Measurements from ENCODE around the gene AQP12B. TPM values are rescaled to one million over a fixed set of nuclear protein-coding genes. Genes with fewer than 3 reads are reported as not detected.

AQP12B gene
- total RNA-seq, 1 donor from 2014 or later: not detected

DNA sequence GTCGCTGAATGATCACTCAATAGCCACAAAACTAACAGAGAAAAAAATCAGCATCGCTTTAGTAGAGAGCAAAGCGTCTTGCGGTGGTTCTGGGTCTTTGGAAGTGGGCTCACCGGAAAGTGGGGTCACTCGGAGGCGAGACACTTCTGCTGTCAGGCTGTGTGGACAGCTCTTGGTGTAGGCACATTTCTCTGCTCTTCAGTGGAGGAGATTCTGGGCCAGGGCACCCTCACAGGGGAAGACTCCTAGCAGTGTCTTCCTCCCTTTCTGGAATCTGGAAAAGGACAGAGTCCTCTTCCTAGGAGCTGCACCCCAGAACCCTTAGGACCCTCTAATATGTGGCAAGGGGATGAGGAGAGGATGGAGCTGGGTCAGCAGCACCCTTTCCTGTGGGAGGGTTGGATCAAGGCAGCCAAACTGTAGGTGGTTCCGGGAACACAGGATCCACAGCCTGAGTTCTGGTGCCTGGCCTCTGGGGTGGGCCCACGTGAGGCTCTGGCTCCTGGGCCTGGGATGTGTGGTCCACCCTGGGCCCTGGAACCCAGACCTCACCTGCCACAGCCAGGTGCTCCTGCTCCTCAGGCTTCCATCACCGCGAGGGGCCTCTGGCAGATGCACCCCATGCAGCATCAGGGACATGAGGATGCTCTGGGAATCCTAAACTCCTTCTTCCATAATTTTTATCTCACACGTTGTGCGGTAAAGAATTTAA, 32.3 kb downstream of the AQP12B start:
- no peak for ATAC-seq (ENCODE audit: low read depth)
- H3K27me3 Mint-ChIP-seq: peaks cover 48% of the 10 kb centered on the region
- TF ChIP-seq, protein P1, sequence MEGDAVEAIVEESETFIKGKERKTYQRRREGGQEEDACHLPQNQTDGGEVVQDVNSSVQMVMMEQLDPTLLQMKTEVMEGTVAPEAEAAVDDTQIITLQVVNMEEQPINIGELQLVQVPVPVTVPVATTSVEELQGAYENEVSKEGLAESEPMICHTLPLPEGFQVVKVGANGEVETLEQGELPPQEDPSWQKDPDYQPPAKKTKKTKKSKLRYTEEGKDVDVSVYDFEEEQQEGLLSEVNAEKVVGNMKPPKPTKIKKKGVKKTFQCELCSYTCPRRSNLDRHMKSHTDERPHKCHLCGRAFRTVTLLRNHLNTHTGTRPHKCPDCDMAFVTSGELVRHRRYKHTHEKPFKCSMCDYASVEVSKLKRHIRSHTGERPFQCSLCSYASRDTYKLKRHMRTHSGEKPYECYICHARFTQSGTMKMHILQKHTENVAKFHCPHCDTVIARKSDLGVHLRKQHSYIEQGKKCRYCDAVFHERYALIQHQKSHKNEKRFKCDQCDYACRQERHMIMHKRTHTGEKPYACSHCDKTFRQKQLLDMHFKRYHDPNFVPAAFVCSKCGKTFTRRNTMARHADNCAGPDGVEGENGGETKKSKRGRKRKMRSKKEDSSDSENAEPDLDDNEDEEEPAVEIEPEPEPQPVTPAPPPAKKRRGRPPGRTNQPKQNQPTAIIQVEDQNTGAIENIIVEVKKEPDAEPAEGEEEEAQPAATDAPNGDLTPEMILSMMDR (IDR thresholded peaks at IDR 0.05): no peak

GRCh38 chr2:240649331-240649730, 33.4 kb downstream of the AQP12B start:
- POLR2A ChIA-PET: no interaction called here
- no peaks in the 10 kb centered on the region for H3K4me1 Mint-ChIP-seq
- intact Hi-C loops (cut with micrococcal nuclease): no loop called here
- CTCF ChIA-PET: no interaction called here
- ATAC-seq (ENCODE audit: low read depth) (no peak), DNase-seq (no peak)
- peaks cover 38% of the 10 kb centered on the region for H3K27me3 Mint-ChIP-seq
- H3K4me3 Mint-ChIP-seq: no peak overlapping the region
- no peaks in the 10 kb centered on the region for H3K36me3 Mint-ChIP-seq (ENCODE audit: low read depth)
- H3K27ac Mint-ChIP-seq: no peak overlapping the region
- H3K9me3 Mint-ChIP-seq: no peaks in the 10 kb centered on the region
- TF ChIP-seq, protein P1 (IDR thresholded peaks at IDR 0.05): no peak

More for the DNA sequence above, 32.3 kb downstream of the AQP12B start:
- H3K27ac Mint-ChIP-seq: no peak overlapping the region
- DNase-seq: no peak
- no peak overlapping the region for H3K4me3 Mint-ChIP-seq
- CTCF ChIA-PET: no interaction called here
- intact Hi-C loops (cut with micrococcal nuclease): no loop called here
- H3K4me1 Mint-ChIP-seq: no peaks in the 10 kb centered on the region
- H3K36me3 Mint-ChIP-seq (ENCODE audit: low read depth): no peaks in the 10 kb centered on the region
- POLR2A ChIA-PET: no interaction called here
- H3K9me3 Mint-ChIP-seq: no peaks in the 10 kb centered on the region

GRCh38 chr2:240648650-240649275, 33.9 kb downstream of the AQP12B start:
- no peaks in the 10 kb centered on the region for H3K4me1 Mint-ChIP-seq
- no peaks in the 10 kb centered on the region for H3K9me3 Mint-ChIP-seq
- H3K36me3 Mint-ChIP-seq (ENCODE audit: low read depth): no peaks in the 10 kb centered on the region
- ATAC-seq (ENCODE audit: low read depth) (no peak), DNase-seq (no peak)
- POLR2A ChIA-PET: no interaction called here
- no peak overlapping the region for H3K4me3 Mint-ChIP-seq
- peaks cover 36% of the 10 kb centered on the region for H3K27me3 Mint-ChIP-seq
- intact Hi-C loops (cut with micrococcal nuclease): no loop called here
- TF ChIP-seq, protein P1 (IDR thresholded peaks at IDR 0.05): no peak
- no peak overlapping the region for H3K27ac Mint-ChIP-seq
- CTCF ChIA-PET: no interaction called here

DNA sequence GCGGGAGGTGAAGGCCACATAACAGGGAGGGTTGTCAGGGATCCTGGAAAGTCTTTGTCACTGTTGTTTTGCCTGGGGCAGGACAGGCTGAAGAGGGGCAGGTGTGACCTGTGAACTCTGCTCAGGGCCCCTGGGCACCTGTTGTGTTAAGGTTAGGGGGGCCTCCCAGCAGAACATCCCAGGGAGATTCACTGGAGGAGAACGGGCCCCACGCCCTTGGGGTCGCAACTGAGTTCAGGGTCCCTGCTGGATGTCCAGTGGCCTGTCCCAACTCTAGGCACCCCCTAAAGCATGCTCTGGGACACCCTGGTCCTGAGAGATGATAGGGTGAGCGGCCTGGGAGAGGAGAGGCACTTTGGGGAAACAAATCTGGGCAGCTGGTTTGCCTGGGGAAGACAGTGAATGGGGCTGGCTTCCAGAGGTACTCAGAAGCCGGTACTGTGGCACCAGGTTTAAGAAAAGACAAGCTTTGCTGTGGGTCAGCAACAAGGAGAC, 34.5 kb downstream of the AQP12B start:
- POLR2A ChIA-PET: no interaction called here
- intact Hi-C loops (cut with micrococcal nuclease): no loop called here
- Mint-ChIP-seq H3K9me3 (no peaks in the 10 kb centered on the region), H3K36me3 (ENCODE audit: low read depth) (no peaks in the 10 kb centered on the region), H3K4me1 (no peaks in the 10 kb centered on the region), H3K27ac (no peak overlapping the region), H3K4me3 (no peak overlapping the region), H3K27me3 (peaks cover 36% of the 10 kb centered on the region)
- DNase-seq: no peak
- no peak for ATAC-seq (ENCODE audit: low read depth)
- TF ChIP-seq, protein P1 (IDR thresholded peaks at IDR 0.05): no peak
- CTCF ChIA-PET: no interaction called here

GRCh38 chr2:240647503-240648154, 35.1 kb downstream of the AQP12B start:
- Mint-ChIP-seq H3K27me3 (peaks cover 36% of the 10 kb centered on the region), H3K9me3 (no peaks in the 10 kb centered on the region), H3K4me3 (no peak overlapping the region), H3K4me1 (no peaks in the 10 kb centered on the region), H3K27ac (no peak overlapping the region), H3K36me3 (ENCODE audit: low read depth) (no peaks in the 10 kb centered on the region)
- intact Hi-C loops (cut with micrococcal nuclease): no loop called here
- TF ChIP-seq, protein P1 (IDR thresholded peaks at IDR 0.05): no peak
- ChIA-PET POLR2A (no interaction called here), CTCF (no interaction called here)
- ATAC-seq (ENCODE audit: low read depth) (no peak), DNase-seq (no peak)
